ENCODE data around the gene TMED3. TPM values are rescaled to one million over a fixed set of nuclear protein-coding genes. Genes with fewer than 3 reads are reported as not detected.

The TMED3 gene
- total and polyA plus RNA-seq, 9 of the 15 experiments (the other 6 are each of a cell fraction or from before 2014, with no cell fraction given): 6.1 to 89.6 (median 51.4) TPM

DNA sequence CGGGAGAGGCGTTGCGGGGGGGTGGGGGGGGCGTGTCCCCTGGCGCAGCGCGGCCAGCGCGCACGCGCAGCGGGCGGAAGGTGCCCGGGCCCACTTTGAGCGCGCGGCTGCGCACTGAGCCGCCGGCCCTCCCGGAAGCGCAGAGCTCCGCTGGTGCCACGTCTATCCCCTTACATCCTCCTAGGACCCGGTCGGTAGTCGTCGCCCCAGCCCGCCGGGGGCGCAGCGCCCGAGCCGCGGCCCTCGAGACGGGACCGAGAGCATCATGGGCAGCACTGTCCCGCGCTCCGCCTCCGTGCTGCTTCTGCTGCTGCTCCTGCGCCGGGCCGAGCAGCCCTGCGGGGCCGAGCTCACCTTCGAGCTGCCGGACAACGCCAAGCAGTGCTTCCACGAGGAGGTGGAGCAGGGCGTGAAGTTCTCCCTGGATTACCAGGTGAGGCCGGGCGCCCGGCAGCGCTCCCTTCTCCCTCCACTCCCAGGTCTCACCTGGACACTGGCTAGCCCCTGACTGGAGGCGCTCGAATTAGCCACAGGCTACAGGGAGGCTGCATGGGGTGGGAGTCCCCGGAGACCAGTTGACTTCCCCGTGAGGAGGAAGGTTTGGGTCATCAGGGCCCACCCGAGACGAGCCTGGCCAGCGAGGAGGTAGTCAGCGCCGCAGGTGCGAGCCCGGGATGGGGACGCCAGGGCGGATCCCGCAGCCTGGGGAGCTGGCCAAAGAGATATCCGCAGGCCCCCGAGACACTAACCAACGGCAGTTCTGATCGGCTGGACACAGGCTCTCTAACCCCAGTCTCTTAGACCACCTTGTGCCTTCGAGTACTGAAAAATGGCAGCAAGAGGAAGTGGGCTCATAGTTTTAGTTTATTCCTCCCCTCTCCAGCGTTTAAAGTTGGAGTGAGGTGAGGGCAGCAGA is at the start of gene TMED3 (continued):
- TF ChIP-seq, protein P1, sequence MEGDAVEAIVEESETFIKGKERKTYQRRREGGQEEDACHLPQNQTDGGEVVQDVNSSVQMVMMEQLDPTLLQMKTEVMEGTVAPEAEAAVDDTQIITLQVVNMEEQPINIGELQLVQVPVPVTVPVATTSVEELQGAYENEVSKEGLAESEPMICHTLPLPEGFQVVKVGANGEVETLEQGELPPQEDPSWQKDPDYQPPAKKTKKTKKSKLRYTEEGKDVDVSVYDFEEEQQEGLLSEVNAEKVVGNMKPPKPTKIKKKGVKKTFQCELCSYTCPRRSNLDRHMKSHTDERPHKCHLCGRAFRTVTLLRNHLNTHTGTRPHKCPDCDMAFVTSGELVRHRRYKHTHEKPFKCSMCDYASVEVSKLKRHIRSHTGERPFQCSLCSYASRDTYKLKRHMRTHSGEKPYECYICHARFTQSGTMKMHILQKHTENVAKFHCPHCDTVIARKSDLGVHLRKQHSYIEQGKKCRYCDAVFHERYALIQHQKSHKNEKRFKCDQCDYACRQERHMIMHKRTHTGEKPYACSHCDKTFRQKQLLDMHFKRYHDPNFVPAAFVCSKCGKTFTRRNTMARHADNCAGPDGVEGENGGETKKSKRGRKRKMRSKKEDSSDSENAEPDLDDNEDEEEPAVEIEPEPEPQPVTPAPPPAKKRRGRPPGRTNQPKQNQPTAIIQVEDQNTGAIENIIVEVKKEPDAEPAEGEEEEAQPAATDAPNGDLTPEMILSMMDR (IDR thresholded peaks at IDR 0.05 in 2 of 3, conservative IDR thresholded peaks at IDR 0.05 in 1 of 3; ENCODE audit: insufficient read depth in 2 of 3, low read depth in 1 of 3, low read length in 3 of 3): peak; percentile 39 to 54 (median 41); a peak in 5 of 6 replicates
- TF ChIP-seq CBX1 (IDR thresholded peaks at IDR 0.05; ENCODE audit: low read depth) (0 out of 2 replicates have a peak, but pooled peaks have one; percentile 28), GABPA (tag; conservative IDR thresholded peaks at IDR 0.05; ENCODE audit: low read depth) (peak; percentile 69), POLR2A (conservative IDR thresholded peaks at IDR 0.05) (peak; percentile 79), ZNF197 (CRISPR knock-in tag; IDR thresholded peaks at IDR 0.05; ENCODE audit: low read depth) (no peak), SRSF9 (IDR thresholded peaks at IDR 0.05; ENCODE audit: borderline replicate concordance, low read depth, low read length) (no peak), FOSL1 (tag; conservative IDR thresholded peaks at IDR 0.05) (no peak), HDGF (IDR thresholded peaks at IDR 0.05) (no peak), ZNF696 (CRISPR knock-in tag; conservative IDR thresholded peaks at IDR 0.05) (no peak), ZFP36 (IDR thresholded peaks at IDR 0.05; ENCODE audit: low read depth, low read length, partially characterized antibody) (peak; percentile 17), ILF3 (IDR thresholded peaks at IDR 0.05; ENCODE audit: borderline replicate concordance) (no peak), ZNF76 (CRISPR knock-in tag; IDR thresholded peaks at IDR 0.05; ENCODE audit: borderline replicate concordance) (no peak), ZKSCAN3 (CRISPR knock-in tag; IDR thresholded peaks at IDR 0.05) (no peak), ZNF384 (IDR thresholded peaks at IDR 0.05; ENCODE audit: low read depth, low read length) (no peak), TRIM28 (IDR thresholded peaks at IDR 0.05) (no peak)
- TF ChIP-seq, protein P2, sequence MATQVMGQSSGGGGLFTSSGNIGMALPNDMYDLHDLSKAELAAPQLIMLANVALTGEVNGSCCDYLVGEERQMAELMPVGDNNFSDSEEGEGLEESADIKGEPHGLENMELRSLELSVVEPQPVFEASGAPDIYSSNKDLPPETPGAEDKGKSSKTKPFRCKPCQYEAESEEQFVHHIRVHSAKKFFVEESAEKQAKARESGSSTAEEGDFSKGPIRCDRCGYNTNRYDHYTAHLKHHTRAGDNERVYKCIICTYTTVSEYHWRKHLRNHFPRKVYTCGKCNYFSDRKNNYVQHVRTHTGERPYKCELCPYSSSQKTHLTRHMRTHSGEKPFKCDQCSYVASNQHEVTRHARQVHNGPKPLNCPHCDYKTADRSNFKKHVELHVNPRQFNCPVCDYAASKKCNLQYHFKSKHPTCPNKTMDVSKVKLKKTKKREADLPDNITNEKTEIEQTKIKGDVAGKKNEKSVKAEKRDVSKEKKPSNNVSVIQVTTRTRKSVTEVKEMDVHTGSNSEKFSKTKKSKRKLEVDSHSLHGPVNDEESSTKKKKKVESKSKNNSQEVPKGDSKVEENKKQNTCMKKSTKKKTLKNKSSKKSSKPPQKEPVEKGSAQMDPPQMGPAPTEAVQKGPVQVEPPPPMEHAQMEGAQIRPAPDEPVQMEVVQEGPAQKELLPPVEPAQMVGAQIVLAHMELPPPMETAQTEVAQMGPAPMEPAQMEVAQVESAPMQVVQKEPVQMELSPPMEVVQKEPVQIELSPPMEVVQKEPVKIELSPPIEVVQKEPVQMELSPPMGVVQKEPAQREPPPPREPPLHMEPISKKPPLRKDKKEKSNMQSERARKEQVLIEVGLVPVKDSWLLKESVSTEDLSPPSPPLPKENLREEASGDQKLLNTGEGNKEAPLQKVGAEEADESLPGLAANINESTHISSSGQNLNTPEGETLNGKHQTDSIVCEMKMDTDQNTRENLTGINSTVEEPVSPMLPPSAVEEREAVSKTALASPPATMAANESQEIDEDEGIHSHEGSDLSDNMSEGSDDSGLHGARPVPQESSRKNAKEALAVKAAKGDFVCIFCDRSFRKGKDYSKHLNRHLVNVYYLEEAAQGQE (IDR thresholded peaks at IDR 0.05; ENCODE audit: borderline replicate concordance): no peak
- TF ChIP-seq, protein P2 (CRISPR knock-in tag; IDR thresholded peaks at IDR 0.05; ENCODE audit: low read depth): no peak; the same call in 1 of the 2 replicates
- TF ChIP-seq, protein P3, sequence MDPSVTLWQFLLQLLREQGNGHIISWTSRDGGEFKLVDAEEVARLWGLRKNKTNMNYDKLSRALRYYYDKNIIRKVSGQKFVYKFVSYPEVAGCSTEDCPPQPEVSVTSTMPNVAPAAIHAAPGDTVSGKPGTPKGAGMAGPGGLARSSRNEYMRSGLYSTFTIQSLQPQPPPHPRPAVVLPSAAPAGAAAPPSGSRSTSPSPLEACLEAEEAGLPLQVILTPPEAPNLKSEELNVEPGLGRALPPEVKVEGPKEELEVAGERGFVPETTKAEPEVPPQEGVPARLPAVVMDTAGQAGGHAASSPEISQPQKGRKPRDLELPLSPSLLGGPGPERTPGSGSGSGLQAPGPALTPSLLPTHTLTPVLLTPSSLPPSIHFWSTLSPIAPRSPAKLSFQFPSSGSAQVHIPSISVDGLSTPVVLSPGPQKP (CRISPR knock-in tag; IDR thresholded peaks at IDR 0.05): no peak
